Lower leg skin (tissue), 3 donors: ENCODE results near the gene TDRD7.

Experiments used
- CTCF ChIP-seq, 3 donors: fragments of 450-650 bp; IDR thresholded peaks; one replicate each; pipeline ENCODE4 v1.5.1; 2016; ENCODE audit warnings: antibody characterized with exemption in 3 of 3, mild to moderate bottlenecking in 3 of 3, moderate library complexity in 2 of 3
- POLR2A ChIP-seq, 2 donors: fragments of 450-650 bp; IDR thresholded peaks; one replicate each; pipeline ENCODE4 v1.6.1; 2016 to 2017; ENCODE audit warnings: antibody characterized with exemption in 2 of 2, mild to moderate bottlenecking in 1 of 2, moderate library complexity in 1 of 2

- TF ChIP-seq CTCF (IDR thresholded peaks at IDR 0.05) (no peak), POLR2A (IDR thresholded peaks at IDR 0.05) (no peak)
These were observed 116.0 kb downstream of the TDRD7 start for GRCh38 chr9:97527626-97528528.
